Liver (tissue), 9 donors: ENCODE results near the gene DOCK11. TPM values are rescaled to one million over a fixed set of nuclear protein-coding genes. Genes with fewer than 3 reads are reported as not detected.

Experiments
- DNase-seq: peaks from one replicate; pipeline ENCODE4 v3.0.0-alpha.2; 2017; ENCODE audit warnings: low spot score
- H3K27ac ChIP-seq, 2 donors: one replicate each; pipeline ENCODE4 v1.7.0; 2013; ENCODE audit warnings: inconsistent platforms in 2 of 2, low read length in 2 of 2, control low read depth in 1 of 2, low read depth in 1 of 2, mild to moderate bottlenecking in 1 of 2
- H3K27me3 ChIP-seq, 4 donors: one replicate each; pipeline versions ENCODE4 v1.6.1 to v1.7.0; 2013; ENCODE audit warnings: low read length in 3 of 4, inconsistent platforms in 1 of 4, mild to moderate bottlenecking in 1 of 4, moderate library complexity in 1 of 4; ENCODE audit not compliant: control insufficient read depth in 4 of 4, insufficient read depth in 4 of 4
- H3K36me3 ChIP-seq, 4 donors: one replicate each; pipeline versions ENCODE4 v1.6.1 to v1.7.0; 2013; ENCODE audit warnings: low read length in 3 of 4, mild to moderate bottlenecking in 3 of 4, low read depth in 1 of 4, moderate library complexity in 1 of 4; ENCODE audit not compliant: control insufficient read depth in 4 of 4, insufficient read depth in 3 of 4
- H3K4me1 ChIP-seq, 4 donors: one replicate each; pipeline versions ENCODE4 v1.6.1 to v1.7.0; 2013; ENCODE audit warnings: low read length in 3 of 4, mild to moderate bottlenecking in 3 of 4, moderate library complexity in 1 of 4; ENCODE audit not compliant: control insufficient read depth in 4 of 4, insufficient read depth in 4 of 4
- H3K4me3 ChIP-seq, 3 donors: one replicate each; pipeline versions ENCODE4 v1.6.1 to v1.7.0; 2013; ENCODE audit warnings: low read length in 3 of 3, control low read depth in 1 of 3, low read depth in 1 of 3, mild to moderate bottlenecking in 1 of 3
- H3K9ac ChIP-seq, 2 donors: one replicate each; pipeline ENCODE4 v1.7.0; 2013; ENCODE audit warnings: low read length in 2 of 2, mild to moderate bottlenecking in 2 of 2, moderate library complexity in 2 of 2, control low read depth in 1 of 2, low read depth in 1 of 2
- H3K9me3 ChIP-seq, 4 donors: one replicate each; pipeline versions ENCODE4 v1.6.1 to v1.7.0; 2013; ENCODE audit warnings: low read length in 3 of 4; ENCODE audit not compliant: control insufficient read depth in 4 of 4
- ATF3 ChIP-seq: IDR thresholded peaks from 2 replicates; pipeline ENCODE4 v1.6.1; 2016; ENCODE audit warnings: antibody characterized with exemption
- FOXA1 ChIP-seq: IDR thresholded peaks from 2 replicates; pipeline ENCODE4 v1.6.1; 2016; ENCODE audit warnings: antibody characterized with exemption
- FOXA2 ChIP-seq: IDR thresholded peaks from 2 replicates; pipeline ENCODE4 v1.6.1; 2016; ENCODE audit warnings: antibody characterized with exemption
- GABPA ChIP-seq, 2 donors: IDR thresholded peaks in 1 of 2; conservative IDR thresholded peaks in 1 of 2; 2 replicates each; pipeline ENCODE4 v1.6.1; 2016; ENCODE audit warnings: antibody characterized with exemption in 2 of 2, mild to moderate bottlenecking in 1 of 2, moderate library complexity in 1 of 2
- HNF4A ChIP-seq, 2 donors: conservative IDR thresholded peaks; 2 replicates each; pipeline ENCODE4 v1.6.1; 2016; ENCODE audit warnings: antibody characterized with exemption in 2 of 2, mild to moderate bottlenecking in 2 of 2
- HNF4G ChIP-seq: IDR thresholded peaks from 2 replicates; pipeline ENCODE4 v1.6.1; 2016; ENCODE audit warnings: antibody characterized with exemption
- JUND ChIP-seq, 2 donors: IDR thresholded peaks; 2 replicates each; pipeline ENCODE4 v1.6.1; 2016; ENCODE audit warnings: antibody characterized with exemption in 2 of 2
- MAX ChIP-seq: IDR thresholded peaks from 2 replicates; pipeline ENCODE4 v1.6.1; 2016; ENCODE audit warnings: antibody characterized with exemption
- NR2F2 ChIP-seq: IDR thresholded peaks from 2 replicates; pipeline ENCODE4 v1.6.1; 2016; ENCODE audit warnings: antibody characterized with exemption
- REST ChIP-seq: IDR thresholded peaks from 2 replicates; pipeline ENCODE4 v1.6.1; 2016; ENCODE audit warnings: antibody characterized with exemption, mild to moderate bottlenecking
- SP1 ChIP-seq: IDR thresholded peaks from 2 replicates; pipeline ENCODE4 v1.6.1; 2018; ENCODE audit warnings: antibody characterized with exemption, mild to moderate bottlenecking
- YY1 ChIP-seq: IDR thresholded peaks from 2 replicates; pipeline ENCODE4 v1.6.1; 2016; ENCODE audit warnings: antibody characterized with exemption, mild to moderate bottlenecking
- ZBTB33 ChIP-seq: IDR thresholded peaks from 2 replicates; pipeline ENCODE4 v1.6.1; 2016; ENCODE audit warnings: antibody characterized with exemption
- WGBS: extraction: QIAGEN DNeasy Blood & Tissue Kit; methylation state at CpG from one replicate; pipeline ENCODE4 v1.1.7; 2013; 5-methylcytosine and 5-hydroxymethylcytosine counted together
- polyA plus RNA-seq, 2 donors: library from polyadenylated mRNA; stranded (reverse) in 1 of 2; unstranded in 1 of 2; fragments of 200-250 nt in 1 of 2; fragments of >200 nt in 1 of 2; fragmentation: Nextera tagmentation in 1 of 2; extraction: Ambion mirVana in 1 of 2; gene quantifications; one replicate each; pipeline versions ENCODE4 v1.2.1 to v1.2.3, GENCODE V29; 2013 to 2015
- total RNA-seq, 2 donors: library from RNA; depleted of rRNA; stranded (reverse); fragments of >200 nt; gene quantifications; one replicate each; pipeline ENCODE4 v1.2.3, GENCODE V29; 2014
- donor health status: healthy.
- donor health status: healthy.
- donor health status: healthy.
- donor health status: healthy.
- donor health status: healthy.

Gene DOCK11
- total and polyA plus RNA-seq, 4 donors = 1.3 to 9.3 (median 3.7) TPM

- no peaks in the 10 kb centered on the region for H3K27me3 ChIP-seq
- H3K27ac ChIP-seq = no peak overlapping the region
- H3K9me3 ChIP-seq = no peaks in the 10 kb centered on the region
- no peak for DNase-seq
- H3K4me1 ChIP-seq = no peaks in the 10 kb centered on the region
- H3K9ac ChIP-seq = no peak overlapping the region
- H3K36me3 ChIP-seq = no peaks in the 10 kb centered on the region
- TF ChIP-seq FOXA2 (no peak), HNF4A (conservative IDR thresholded peaks at IDR 0.05) (peak in 1 of 2 donors; percentile 3)
- 54% methylated on average over 4 of the region's 4 CpGs for WGBS
- H3K4me3 ChIP-seq = no peak overlapping the region
Measured at GRCh38 chrX:118655561-118656246, 160.1 kb downstream of the DOCK11 start.

GRCh38 chrX:118657413-118657812, 161.8 kb downstream of the DOCK11 start:
- DNase-seq = no peak
- Histone ChIP-seq H3K27ac (no peak overlapping the region), H3K36me3 (no peaks in the 10 kb centered on the region), H3K9me3 (no peaks in the 10 kb centered on the region), H3K4me1 (no peaks in the 10 kb centered on the region), H3K27me3 (no peaks in the 10 kb centered on the region), H3K9ac (no peak overlapping the region), H3K4me3 (no peak overlapping the region)
- WGBS = 97% methylated on average over 3 of the region's 3 CpGs
- no peak for TF ChIP-seq NR2F2
- no peak for TF ChIP-seq REST
- no peak for TF ChIP-seq HNF4G
- TF ChIP-seq JUND (IDR thresholded peaks at IDR 0.05) = no peak
- TF ChIP-seq GABPA (IDR thresholded peaks at IDR 0.05 in 1 of 2, conservative IDR thresholded peaks at IDR 0.05 in 1 of 2) = no peak
- no peak for TF ChIP-seq YY1
- TF ChIP-seq MAX = no peak
- no peak for TF ChIP-seq FOXA1
- TF ChIP-seq SP1 = no peak
- TF ChIP-seq FOXA2 = no peak
- no peak for TF ChIP-seq ATF3
- no peak for TF ChIP-seq ZBTB33
